ENCODE measurements around the gene USP31. TPM values are rescaled to one million over a fixed set of nuclear protein-coding genes. Genes with fewer than 3 reads are reported as not detected.

USP31 gene
- total RNA-seq, 1 experiment from 2014 or later, result 16.1 TPM

DNA sequence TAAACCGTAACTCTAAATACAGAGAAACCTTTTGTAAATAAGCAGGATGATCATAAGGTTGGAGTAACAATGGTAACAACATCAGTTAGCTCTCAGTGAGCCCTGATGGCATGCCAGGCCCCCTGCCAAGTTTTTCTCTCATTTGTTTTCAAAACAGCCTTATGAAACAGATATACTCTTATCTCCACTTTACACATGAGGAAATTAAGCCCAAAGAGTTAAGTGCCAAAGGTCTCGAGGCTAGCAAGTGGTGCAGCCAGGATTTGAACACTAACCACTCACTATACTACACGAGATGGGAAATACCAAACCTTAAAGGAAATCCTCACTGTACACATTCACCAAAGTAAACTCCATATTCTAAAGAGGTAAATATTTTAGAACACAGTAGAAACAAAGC, 15.0 kb downstream of the USP31 start:
- no peak overlapping the region for H3K18ac ChIP-seq (ENCODE audit: insufficient read length, low read depth, low read length)
- Mint-ChIP-seq H3K36me3 (ENCODE audit: insufficient read depth in 1 of 3, low read depth in 3 of 3) (peaks cover 0 to 22% (median 13%) of the 10 kb centered on the region in 3 experiments; a peak in 4 of 7 replicates), H3K9me3 (peaks cover 7 to 9% of the 10 kb centered on the region in 2 experiments; a peak in 2 of 5 replicates), H3K27ac (peak overlapping the region in 2 of 3 experiments; percentile 1 to 60; a peak in 3 of 7 replicates), H3K4me1 (peaks cover 24 to 37% of the 10 kb centered on the region in 2 experiments), H3K4me3 (no peak overlapping the region), H3K27me3 (ENCODE audit: low read depth) (no peaks in the 10 kb centered on the region)
- H2AK5ac ChIP-seq (ENCODE audit: insufficient read length, low read length), result no peak overlapping the region
- H3K4me2 ChIP-seq (ENCODE audit: insufficient read depth, insufficient read length, low read length), result no peak overlapping the region
- H3K23me2 ChIP-seq (ENCODE audit: insufficient read length, low read depth, low read length, poor library complexity, severe bottlenecking), result no peaks in the 10 kb centered on the region
- H4K8ac ChIP-seq (replicated peaks; ENCODE audit: insufficient read length, low read depth, low read length), result no peak overlapping the region
- no peak overlapping the region for H2BK120ac ChIP-seq (ENCODE audit: low read depth, low read length, poor library complexity, severe bottlenecking)
- no peaks in the 10 kb centered on the region for H3K9me3 ChIP-seq (ENCODE audit: control insufficient read depth, low read depth, low read length)
- H2AFZ ChIP-seq (ENCODE audit: low read length), result no peak overlapping the region
- H3K27me3 ChIP-seq (ENCODE audit: insufficient read depth, low read length), result no peaks in the 10 kb centered on the region
- TF ChIP-seq, protein P1, sequence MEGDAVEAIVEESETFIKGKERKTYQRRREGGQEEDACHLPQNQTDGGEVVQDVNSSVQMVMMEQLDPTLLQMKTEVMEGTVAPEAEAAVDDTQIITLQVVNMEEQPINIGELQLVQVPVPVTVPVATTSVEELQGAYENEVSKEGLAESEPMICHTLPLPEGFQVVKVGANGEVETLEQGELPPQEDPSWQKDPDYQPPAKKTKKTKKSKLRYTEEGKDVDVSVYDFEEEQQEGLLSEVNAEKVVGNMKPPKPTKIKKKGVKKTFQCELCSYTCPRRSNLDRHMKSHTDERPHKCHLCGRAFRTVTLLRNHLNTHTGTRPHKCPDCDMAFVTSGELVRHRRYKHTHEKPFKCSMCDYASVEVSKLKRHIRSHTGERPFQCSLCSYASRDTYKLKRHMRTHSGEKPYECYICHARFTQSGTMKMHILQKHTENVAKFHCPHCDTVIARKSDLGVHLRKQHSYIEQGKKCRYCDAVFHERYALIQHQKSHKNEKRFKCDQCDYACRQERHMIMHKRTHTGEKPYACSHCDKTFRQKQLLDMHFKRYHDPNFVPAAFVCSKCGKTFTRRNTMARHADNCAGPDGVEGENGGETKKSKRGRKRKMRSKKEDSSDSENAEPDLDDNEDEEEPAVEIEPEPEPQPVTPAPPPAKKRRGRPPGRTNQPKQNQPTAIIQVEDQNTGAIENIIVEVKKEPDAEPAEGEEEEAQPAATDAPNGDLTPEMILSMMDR (conservative IDR thresholded peaks at IDR 0.05), result no peak
- no peaks in the 10 kb centered on the region for H4K20me1 ChIP-seq (ENCODE audit: control insufficient read depth, insufficient read depth, insufficient read length)
- no peak overlapping the region for H3K14ac ChIP-seq (ENCODE audit: insufficient read depth, low read length)
- H3T11ph ChIP-seq (ENCODE audit: low read length), result no peak overlapping the region
- H2BK15ac ChIP-seq (ENCODE audit: low read depth, low read length), result no peak overlapping the region
- H3K4me1 ChIP-seq (ENCODE audit: insufficient read depth, low read length), result no peaks in the 10 kb centered on the region; the same call in 1 of the 2 replicates
- DNase-seq, result no peak
- H2BK12ac ChIP-seq (ENCODE audit: insufficient read length, low read depth, low read length), result no peak overlapping the region
- H3K56ac ChIP-seq (ENCODE audit: insufficient read length, low read depth, low read length), result no peak overlapping the region
- H4K5ac ChIP-seq (ENCODE audit: insufficient read length, low read depth, low read length), result no peak overlapping the region
- H3K4ac ChIP-seq (ENCODE audit: low read depth, low read length), result no peak overlapping the region
- no peak overlapping the region for H3K23ac ChIP-seq (ENCODE audit: insufficient read length, low read depth, low read length)
- peaks cover 9% of the 10 kb centered on the region; the same call in 1 of the 2 replicates for H3K79me2 ChIP-seq (ENCODE audit: insufficient read depth, low read length)
- WGBS (ENCODE audit: extremely low coverage, insufficient read length, low lambda C conversion rate), result no CpG with 5 or more reads among the region's 3 CpGs
- no peak overlapping the region for H2BK5ac ChIP-seq (ENCODE audit: insufficient read length, low read length)
- no peak overlapping the region for H3K27ac ChIP-seq (ENCODE audit: insufficient read length, low read depth, low read length)
- peaks cover 2% of the 10 kb centered on the region for H3K79me1 ChIP-seq (ENCODE audit: insufficient read depth, low read depth, low read length, poor library complexity, severe bottlenecking)
- no peak overlapping the region for H2BK20ac ChIP-seq (ENCODE audit: low read depth, low read length, poor library complexity, severe bottlenecking)
- H3K9ac ChIP-seq (ENCODE audit: extremely low read depth, insufficient read length, low read length), result no peak overlapping the region
- H4K91ac ChIP-seq (ENCODE audit: insufficient read length, low read depth, low read length), result no peak overlapping the region

Measured in H9 (cell line).